ENCODE measurements around the gene OR10H1. TPM values are rescaled to one million over a fixed set of nuclear protein-coding genes. Genes with fewer than 3 reads are reported as not detected.

OR10H1 gene
- total RNA-seq, 1 experiment from 2014 or later: not detected

DNA sequence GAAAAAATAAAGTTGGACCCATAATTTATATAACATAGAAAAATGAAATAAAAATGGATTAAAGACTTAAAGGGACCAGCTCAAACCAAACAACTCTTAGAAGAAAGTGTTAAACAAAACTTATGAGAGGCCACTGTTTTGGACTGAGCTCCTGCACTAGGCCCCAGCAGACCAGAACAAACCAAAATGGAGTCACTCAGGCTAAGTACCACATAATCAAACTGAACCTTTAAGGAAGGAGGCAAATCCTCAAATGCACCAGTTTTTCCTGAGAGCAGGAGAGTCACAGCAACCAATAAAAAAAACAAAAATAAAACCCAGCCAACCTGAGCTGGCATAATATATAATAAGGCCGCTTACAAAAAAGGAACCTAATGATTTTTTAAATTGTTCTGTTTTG is 10.3 kb upstream of the OR10H1 start:
- ATAC-seq (no peak), DNase-seq (ENCODE audit: low spot score) (no peak)
- POLR2A ChIA-PET: interaction anchor here (0.5 kb wide), 1 partner anchor 1319 kb away, joined by 3 read pairs; no protein-coding TSS in a partner anchor
- Mint-ChIP-seq H3K9me3 (peaks cover 54% of the 10 kb centered on the region), H3K27ac (no peak overlapping the region), H3K4me1 (0 out of 2 replicates have a peak, but pooled peaks cover 3% of the 10 kb centered on the region), H3K27me3 (ENCODE audit: low read depth) (peaks cover 23% of the 10 kb centered on the region), H3K36me3 (peaks cover 35% of the 10 kb centered on the region), H3K4me3 (no peak overlapping the region)
- CTCF ChIA-PET: no interaction called here
- TF ChIP-seq ZNF396 (CRISPR knock-in tag; IDR thresholded peaks at IDR 0.05; ENCODE audit: borderline replicate concordance) (no peak), GTF2I (CRISPR knock-in tag; conservative IDR thresholded peaks at IDR 0.05) (no peak), NFYB (CRISPR knock-in tag; conservative IDR thresholded peaks at IDR 0.05; ENCODE audit: low read depth) (no peak), NFE2L1 (CRISPR knock-in tag; IDR thresholded peaks at IDR 0.05) (no peak), ESRRA (CRISPR knock-in tag; IDR thresholded peaks at IDR 0.05; ENCODE audit: borderline replicate concordance) (no peak), TEAD4 (CRISPR knock-in tag; IDR thresholded peaks at IDR 0.05) (no peak), ZNF416 (CRISPR knock-in tag; IDR thresholded peaks at IDR 0.05) (no peak), NR1H2 (CRISPR knock-in tag; IDR thresholded peaks at IDR 0.05) (no peak)
- TF ChIP-seq, protein P1, sequence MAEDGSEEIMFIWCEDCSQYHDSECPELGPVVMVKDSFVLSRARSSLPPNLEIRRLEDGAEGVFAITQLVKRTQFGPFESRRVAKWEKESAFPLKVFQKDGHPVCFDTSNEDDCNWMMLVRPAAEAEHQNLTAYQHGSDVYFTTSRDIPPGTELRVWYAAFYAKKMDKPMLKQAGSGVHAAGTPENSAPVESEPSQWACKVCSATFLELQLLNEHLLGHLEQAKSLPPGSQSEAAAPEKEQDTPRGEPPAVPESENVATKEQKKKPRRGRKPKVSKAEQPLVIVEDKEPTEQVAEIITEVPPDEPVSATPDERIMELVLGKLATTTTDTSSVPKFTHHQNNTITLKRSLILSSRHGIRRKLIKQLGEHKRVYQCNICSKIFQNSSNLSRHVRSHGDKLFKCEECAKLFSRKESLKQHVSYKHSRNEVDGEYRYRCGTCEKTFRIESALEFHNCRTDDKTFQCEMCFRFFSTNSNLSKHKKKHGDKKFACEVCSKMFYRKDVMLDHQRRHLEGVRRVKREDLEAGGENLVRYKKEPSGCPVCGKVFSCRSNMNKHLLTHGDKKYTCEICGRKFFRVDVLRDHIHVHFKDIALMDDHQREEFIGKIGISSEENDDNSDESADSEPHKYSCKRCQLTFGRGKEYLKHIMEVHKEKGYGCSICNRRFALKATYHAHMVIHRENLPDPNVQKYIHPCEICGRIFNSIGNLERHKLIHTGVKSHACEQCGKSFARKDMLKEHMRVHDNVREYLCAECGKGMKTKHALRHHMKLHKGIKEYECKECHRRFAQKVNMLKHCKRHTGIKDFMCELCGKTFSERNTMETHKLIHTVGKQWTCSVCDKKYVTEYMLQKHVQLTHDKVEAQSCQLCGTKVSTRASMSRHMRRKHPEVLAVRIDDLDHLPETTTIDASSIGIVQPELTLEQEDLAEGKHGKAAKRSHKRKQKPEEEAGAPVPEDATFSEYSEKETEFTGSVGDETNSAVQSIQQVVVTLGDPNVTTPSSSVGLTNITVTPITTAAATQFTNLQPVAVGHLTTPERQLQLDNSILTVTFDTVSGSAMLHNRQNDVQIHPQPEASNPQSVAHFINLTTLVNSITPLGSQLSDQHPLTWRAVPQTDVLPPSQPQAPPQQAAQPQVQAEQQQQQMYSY (CRISPR knock-in tag; IDR thresholded peaks at IDR 0.05): no peak
- TF ChIP-seq, protein P2, sequence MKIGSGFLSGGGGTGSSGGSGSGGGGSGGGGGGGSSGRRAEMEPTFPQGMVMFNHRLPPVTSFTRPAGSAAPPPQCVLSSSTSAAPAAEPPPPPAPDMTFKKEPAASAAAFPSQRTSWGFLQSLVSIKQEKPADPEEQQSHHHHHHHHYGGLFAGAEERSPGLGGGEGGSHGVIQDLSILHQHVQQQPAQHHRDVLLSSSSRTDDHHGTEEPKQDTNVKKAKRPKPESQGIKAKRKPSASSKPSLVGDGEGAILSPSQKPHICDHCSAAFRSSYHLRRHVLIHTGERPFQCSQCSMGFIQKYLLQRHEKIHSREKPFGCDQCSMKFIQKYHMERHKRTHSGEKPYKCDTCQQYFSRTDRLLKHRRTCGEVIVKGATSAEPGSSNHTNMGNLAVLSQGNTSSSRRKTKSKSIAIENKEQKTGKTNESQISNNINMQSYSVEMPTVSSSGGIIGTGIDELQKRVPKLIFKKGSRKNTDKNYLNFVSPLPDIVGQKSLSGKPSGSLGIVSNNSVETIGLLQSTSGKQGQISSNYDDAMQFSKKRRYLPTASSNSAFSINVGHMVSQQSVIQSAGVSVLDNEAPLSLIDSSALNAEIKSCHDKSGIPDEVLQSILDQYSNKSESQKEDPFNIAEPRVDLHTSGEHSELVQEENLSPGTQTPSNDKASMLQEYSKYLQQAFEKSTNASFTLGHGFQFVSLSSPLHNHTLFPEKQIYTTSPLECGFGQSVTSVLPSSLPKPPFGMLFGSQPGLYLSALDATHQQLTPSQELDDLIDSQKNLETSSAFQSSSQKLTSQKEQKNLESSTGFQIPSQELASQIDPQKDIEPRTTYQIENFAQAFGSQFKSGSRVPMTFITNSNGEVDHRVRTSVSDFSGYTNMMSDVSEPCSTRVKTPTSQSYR (CRISPR knock-in tag; IDR thresholded peaks at IDR 0.05): no peak
- TF ChIP-seq, protein P3, sequence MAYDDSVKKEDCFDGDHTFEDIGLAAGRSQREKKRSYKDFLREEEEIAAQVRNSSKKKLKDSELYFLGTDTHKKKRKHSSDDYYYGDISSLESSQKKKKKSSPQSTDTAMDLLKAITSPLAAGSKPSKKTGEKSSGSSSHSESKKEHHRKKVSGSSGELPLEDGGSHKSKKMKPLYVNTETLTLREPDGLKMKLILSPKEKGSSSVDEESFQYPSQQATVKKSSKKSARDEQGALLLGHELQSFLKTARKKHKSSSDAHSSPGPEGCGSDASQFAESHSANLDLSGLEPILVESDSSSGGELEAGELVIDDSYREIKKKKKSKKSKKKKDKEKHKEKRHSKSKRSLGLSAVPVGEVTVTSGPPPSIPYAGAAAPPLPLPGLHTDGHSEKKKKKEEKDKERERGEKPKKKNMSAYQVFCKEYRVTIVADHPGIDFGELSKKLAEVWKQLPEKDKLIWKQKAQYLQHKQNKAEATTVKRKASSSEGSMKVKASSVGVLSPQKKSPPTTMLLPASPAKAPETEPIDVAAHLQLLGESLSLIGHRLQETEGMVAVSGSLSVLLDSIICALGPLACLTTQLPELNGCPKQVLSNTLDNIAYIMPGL (CRISPR knock-in tag; IDR thresholded peaks at IDR 0.05): no peak

DNA sequence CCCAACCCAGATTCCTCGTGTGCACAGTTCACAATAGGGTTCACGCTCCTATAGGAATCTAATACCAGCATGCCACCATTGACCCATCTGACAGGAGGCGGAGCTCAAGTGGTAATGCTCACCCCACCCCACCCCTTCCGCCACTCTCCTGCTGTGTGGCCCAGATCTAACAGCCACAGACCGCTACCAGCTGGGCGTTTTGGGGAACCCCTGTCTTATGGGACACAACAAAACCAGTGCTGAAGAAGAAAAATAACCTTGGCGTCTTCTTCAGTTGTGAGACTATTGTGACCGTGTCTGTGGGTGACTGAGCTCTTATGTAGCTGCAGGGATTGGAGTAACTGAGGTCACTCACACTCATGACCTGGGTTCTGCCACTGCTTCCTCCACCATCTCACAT is 5.2 kb upstream of the OR10H1 start:
- Mint-ChIP-seq H3K36me3 (peaks cover 28% of the 10 kb centered on the region), H3K27me3 (ENCODE audit: low read depth) (peaks cover 9% of the 10 kb centered on the region), H3K27ac (no peak overlapping the region), H3K9me3 (peaks cover 54% of the 10 kb centered on the region), H3K4me3 (no peak overlapping the region), H3K4me1 (no peaks in the 10 kb centered on the region)
- TF ChIP-seq, protein P1 (CRISPR knock-in tag; IDR thresholded peaks at IDR 0.05): no peak
- TF ChIP-seq ZNF423 (CRISPR knock-in tag; IDR thresholded peaks at IDR 0.05): no peak
- no peak for ATAC-seq
- POLR2A ChIA-PET: no interaction called here
- no peak for DNase-seq (ENCODE audit: low spot score)
- CTCF ChIA-PET: no interaction called here
